GM23248 (cell line): Measurements from ENCODE around the gene UFD1. TPM values are rescaled to one million over a fixed set of nuclear protein-coding genes. Genes with fewer than 3 reads are reported as not detected.

ENCODE experiments used
- DNase-seq: peaks from one replicate; pipeline ENCODE4 v3.0.0-alpha.2; 2015
- H2AFZ ChIP-seq: fragments of 200-600 bp; sonication (generic); 2 replicates; pipeline ENCODE4 v1.6.1; 2016; ENCODE audit warnings: antibody characterized with exemption
- H3F3A ChIP-seq: fragments of 200-600 bp; sonication (generic); 2 replicates; pipeline ENCODE4 v1.6.1; 2016; ENCODE audit warnings: mild to moderate bottlenecking, antibody characterized with exemption, mixed run types; ENCODE audit not compliant: insufficient read depth
- H3K27ac ChIP-seq: fragments of 200-600 bp; sonication (generic); 2 replicates; pipeline ENCODE4 v1.5.1; 2016; ENCODE audit warnings: mild to moderate bottlenecking
- H3K27me3 ChIP-seq: fragments of 200-600 bp; sonication (generic); replicated peaks from 2 replicates; pipeline ENCODE4 v1.6.1; 2016; ENCODE audit warnings: mild to moderate bottlenecking; ENCODE audit not compliant: insufficient read depth
- H3K36me3 ChIP-seq: fragments of 200-600 bp; sonication (generic); 2 replicates; pipeline ENCODE4 v1.6.1; 2016; ENCODE audit warnings: low read depth, mild to moderate bottlenecking
- H3K4me1 ChIP-seq: fragments of 200-600 bp; sonication (generic); 2 replicates; pipeline ENCODE4 v1.6.1; 2016; ENCODE audit warnings: mild to moderate bottlenecking; ENCODE audit not compliant: insufficient read depth
- H3K4me2 ChIP-seq: fragments of 200-600 bp; sonication (generic); one replicate; pipeline ENCODE4 v1.6.1; 2016; ENCODE audit warnings: mild to moderate bottlenecking; ENCODE audit not compliant: unreplicated experiment
- H3K4me3 ChIP-seq: fragments of 200-600 bp; sonication (generic); 2 replicates; pipeline ENCODE4 v1.5.1; 2016; ENCODE audit warnings: mild to moderate bottlenecking
- H3K79me2 ChIP-seq: fragments of 200-600 bp; sonication (generic); 2 replicates; pipeline ENCODE4 v1.6.1; 2016; ENCODE audit warnings: mild to moderate bottlenecking; ENCODE audit not compliant: insufficient read depth
- H3K9ac ChIP-seq: fragments of 200-600 bp; sonication (generic); 2 replicates; pipeline ENCODE4 v1.6.1; 2016; ENCODE audit warnings: mild to moderate bottlenecking
- H3K9me2 ChIP-seq: fragments of 200-600 bp; sonication (generic); 2 replicates; pipeline ENCODE4 v1.6.1; 2016; ENCODE audit warnings: mixed run types, mild to moderate bottlenecking, moderate library complexity; ENCODE audit not compliant: insufficient read depth
- H3K9me3 ChIP-seq: fragments of 200-600 bp; sonication (generic); one replicate; pipeline ENCODE4 v1.6.1; 2017; ENCODE audit warnings: low read depth
- H4K20me1 ChIP-seq: fragments of 200-600 bp; sonication (generic); 2 replicates; pipeline ENCODE4 v1.6.0; 2016; ENCODE audit not compliant: insufficient read depth
- EZH2 ChIP-seq: fragments of 200-600 bp; sonication (generic); IDR thresholded peaks from 2 replicates; pipeline ENCODE4 v1.6.1; 2018; ENCODE audit warnings: antibody characterized with exemption, mild to moderate bottlenecking; ENCODE audit not compliant: insufficient read depth, poor library complexity, severe bottlenecking
- EZH2phosphoT487 ChIP-seq: fragments of 200-600 bp; sonication (generic); IDR thresholded peaks from 2 replicates; pipeline ENCODE4 v1.6.1; 2018; ENCODE audit warnings: antibody characterized with exemption, moderate library complexity, mild to moderate bottlenecking, low read depth; ENCODE audit not compliant: insufficient read depth
- WGBS, 2 experiments: methylation state at CpG; one replicate each; pipeline ENCODE4 v1.1.6; 2015 to 2017; ENCODE audit warnings: low lambda C conversion rate in 2 of 2, low coverage in 1 of 2; ENCODE audit errors: missing lambda C conversion rate in 2 of 2; 5-methylcytosine and 5-hydroxymethylcytosine counted together
- in situ Hi-C: fragments of 300-500 bp; cut with MboI; formaldehyde crosslinking; loops from 2 replicates; pipeline ENCODE4 v1.15.0; 2020
- polyA plus RNA-seq: library from polyadenylated mRNA; unstranded; fragments of >200 nt; fragmentation: Nextera tagmentation; extraction: Ambion mirVana; gene quantifications from 2 replicates; pipeline ENCODE4 v1.2.1, GENCODE V29; 2016
- total RNA-seq: library from RNA; depleted of rRNA; stranded (reverse); fragments of >200 nt; shearing (Covaris generic); gene quantifications from 2 replicates; pipeline ENCODE4 v1.2.3, GENCODE V29; 2014

Gene UFD1
- total and polyA plus RNA-seq, 2 experiments from 2014 or later: 55.2 to 117 TPM

GRCh38 chr22:19429950-19430889 is 48.8 kb downstream of the UFD1 start:
- peak; percentile 73 for DNase-seq
- H3K4me2 ChIP-seq: peak overlapping the region; percentile 98
- TF ChIP-seq EZH2: no peak
- no peak for TF ChIP-seq EZH2phosphoT487
- H3F3A ChIP-seq: peaks cover 22% of the 10 kb centered on the region; the same call in 1 of the 2 replicates
- no peaks in the 10 kb centered on the region for H3K36me3 ChIP-seq
- H3K9me3 ChIP-seq: no peaks in the 10 kb centered on the region
- peak overlapping the region; percentile 99 for H3K9ac ChIP-seq
- peaks cover 25% of the 10 kb centered on the region for H3K4me1 ChIP-seq
- WGBS, 2 experiments: 13 to 19% methylated on average over 9 to 12 of the region's 12 CpGs
- no peaks in the 10 kb centered on the region for H3K27me3 ChIP-seq
- H3K79me2 ChIP-seq: peaks cover 76% of the 10 kb centered on the region
- H2AFZ ChIP-seq: peak overlapping the region; percentile 46
- in situ Hi-C loops: no loop called here
- H3K4me3 ChIP-seq: peak overlapping the region; percentile 94
- 0 out of 2 replicates have a peak, but pooled peaks cover 9% of the 10 kb centered on the region for H4K20me1 ChIP-seq
- H3K27ac ChIP-seq: peak overlapping the region; percentile 99
- no peaks in the 10 kb centered on the region for H3K9me2 ChIP-seq

GRCh38 chr22:19424186-19424500 is 54.9 kb downstream of the UFD1 start:
- H3F3A ChIP-seq: no peaks in the 10 kb centered on the region
- no peak overlapping the region for H2AFZ ChIP-seq
- WGBS, 2 experiments: 96 to 100% methylated on average over 3 of the region's 3 CpGs
- no peak overlapping the region for H3K4me3 ChIP-seq
- H3K27ac ChIP-seq: no peak overlapping the region
- H3K9ac ChIP-seq: no peak overlapping the region
- in situ Hi-C loops: no loop called here
- no peaks in the 10 kb centered on the region for H3K27me3 ChIP-seq
- no peak overlapping the region for H3K4me2 ChIP-seq
- peaks cover 17% of the 10 kb centered on the region; the same call in 1 of the 2 replicates for H4K20me1 ChIP-seq
- peaks cover 100% of the 10 kb centered on the region for H3K79me2 ChIP-seq
- no peaks in the 10 kb centered on the region for H3K9me2 ChIP-seq
- no peaks in the 10 kb centered on the region for H3K9me3 ChIP-seq
- TF ChIP-seq EZH2phosphoT487 (no peak), EZH2 (no peak)
- no peak for DNase-seq
- no peaks in the 10 kb centered on the region for H3K36me3 ChIP-seq
- peaks cover 8% of the 10 kb centered on the region for H3K4me1 ChIP-seq

GRCh38 chr22:19422440-19423301 is 56.3 kb downstream of the UFD1 start:
- peaks cover 100% of the 10 kb centered on the region for H3K79me2 ChIP-seq
- H3K36me3 ChIP-seq: no peaks in the 10 kb centered on the region
- no peaks in the 10 kb centered on the region for H3F3A ChIP-seq
- H3K9me3 ChIP-seq: no peaks in the 10 kb centered on the region
- no peak overlapping the region for H3K9ac ChIP-seq
- H3K27me3 ChIP-seq: no peaks in the 10 kb centered on the region
- TF ChIP-seq EZH2 (no peak), EZH2phosphoT487 (no peak)
- H4K20me1 ChIP-seq: peaks cover 17% of the 10 kb centered on the region
- peaks cover 3% of the 10 kb centered on the region; the same call in 1 of the 2 replicates for H3K4me1 ChIP-seq
- no peak overlapping the region for H3K4me3 ChIP-seq
- H2AFZ ChIP-seq: no peak overlapping the region
- H3K4me2 ChIP-seq: no peak overlapping the region
- in situ Hi-C loops: no loop called here
- WGBS, 2 experiments: 89 to 94% methylated on average over 11 of the region's 11 CpGs
- no peaks in the 10 kb centered on the region for H3K9me2 ChIP-seq
- no peak for DNase-seq
- no peak overlapping the region for H3K27ac ChIP-seq

GRCh38 chr22:19420321-19420720 is 58.7 kb downstream of the UFD1 start:
- no peaks in the 10 kb centered on the region for H3K9me2 ChIP-seq
- no peak overlapping the region for H3K27ac ChIP-seq
- H2AFZ ChIP-seq: no peak overlapping the region
- no peaks in the 10 kb centered on the region for H3K9me3 ChIP-seq
- peaks cover 100% of the 10 kb centered on the region for H3K79me2 ChIP-seq
- H3K36me3 ChIP-seq: 0 out of 2 replicates have a peak, but pooled peaks cover 5% of the 10 kb centered on the region
- H3K27me3 ChIP-seq: no peaks in the 10 kb centered on the region
- no peak overlapping the region for H3K4me2 ChIP-seq
- peaks cover 11% of the 10 kb centered on the region for H4K20me1 ChIP-seq
- 97 to 99% methylated on average over 6 of the region's 6 CpGs for WGBS, 2 experiments
- peaks cover 3% of the 10 kb centered on the region; the same call in 1 of the 2 replicates for H3K4me1 ChIP-seq
- in situ Hi-C loops: no loop called here
- TF ChIP-seq EZH2: no peak
- no peak for TF ChIP-seq EZH2phosphoT487
- no peak overlapping the region for H3K9ac ChIP-seq
- H3K4me3 ChIP-seq: no peak overlapping the region
- no peaks in the 10 kb centered on the region for H3F3A ChIP-seq
- no peak for DNase-seq
